Bronchial epithelial cell (primary cell): Measurements from ENCODE around the gene SCN7A. TPM values are rescaled to one million over a fixed set of nuclear protein-coding genes. Genes with fewer than 3 reads are reported as not detected.
"Not testable (repeated sequence)": the region's sequence is repeated elsewhere in the genome, so short reads cannot be mapped to it uniquely, and the experiment has no call there.

ENCODE experiments used
- DNase-seq: peaks from one replicate; pipeline ENCODE4 v3.0.0-alpha.2; 2010; ENCODE audit warnings: low read depth
- FAIRE-seq: peaks from 2 replicates; lab custom pipeline; 2011; peaks lifted over from hg19 to GRCh38; lab: Jason Lieb, UNC
- H3K27me3 ChIP-seq: 2 replicates; pipeline ENCODE4 v1.5.1; 2011; ENCODE audit warnings: low read length; ENCODE audit not compliant: control insufficient read depth, insufficient read depth
- H3K36me3 ChIP-seq: 2 replicates; pipeline ENCODE4 v1.5.1; 2011; ENCODE audit warnings: low read length; ENCODE audit not compliant: control insufficient read depth, insufficient read depth
- H3K4me3 ChIP-seq: 2 replicates; pipeline ENCODE4 v1.5.1; 2011; ENCODE audit warnings: mild to moderate bottlenecking, low read depth, low read length, control low read depth
- total RNA-seq: library from RNA; depleted of rRNA; stranded (reverse); fragments of >200 nt; gene quantifications from 2 replicates; pipeline ENCODE4 v1.2.1, GENCODE V29; 2014
- TF ChIP-seq, protein P1 (sequence below): IDR thresholded peaks from 2 replicates; pipeline ENCODE4 v1.5.1; 2011; ENCODE audit warnings: mild to moderate bottlenecking, moderate library complexity, low read length, control low read depth, inconsistent platforms; ENCODE audit not compliant: insufficient read depth, severe bottlenecking

SCN7A gene
- total RNA-seq, 1 donor from 2014 or later = not detected

GRCh38 chr2:166364476-166365161 is 129.4 kb downstream of the SCN7A start:
- FAIRE-seq = no peak
- TF ChIP-seq, protein P1, sequence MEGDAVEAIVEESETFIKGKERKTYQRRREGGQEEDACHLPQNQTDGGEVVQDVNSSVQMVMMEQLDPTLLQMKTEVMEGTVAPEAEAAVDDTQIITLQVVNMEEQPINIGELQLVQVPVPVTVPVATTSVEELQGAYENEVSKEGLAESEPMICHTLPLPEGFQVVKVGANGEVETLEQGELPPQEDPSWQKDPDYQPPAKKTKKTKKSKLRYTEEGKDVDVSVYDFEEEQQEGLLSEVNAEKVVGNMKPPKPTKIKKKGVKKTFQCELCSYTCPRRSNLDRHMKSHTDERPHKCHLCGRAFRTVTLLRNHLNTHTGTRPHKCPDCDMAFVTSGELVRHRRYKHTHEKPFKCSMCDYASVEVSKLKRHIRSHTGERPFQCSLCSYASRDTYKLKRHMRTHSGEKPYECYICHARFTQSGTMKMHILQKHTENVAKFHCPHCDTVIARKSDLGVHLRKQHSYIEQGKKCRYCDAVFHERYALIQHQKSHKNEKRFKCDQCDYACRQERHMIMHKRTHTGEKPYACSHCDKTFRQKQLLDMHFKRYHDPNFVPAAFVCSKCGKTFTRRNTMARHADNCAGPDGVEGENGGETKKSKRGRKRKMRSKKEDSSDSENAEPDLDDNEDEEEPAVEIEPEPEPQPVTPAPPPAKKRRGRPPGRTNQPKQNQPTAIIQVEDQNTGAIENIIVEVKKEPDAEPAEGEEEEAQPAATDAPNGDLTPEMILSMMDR = no peak
- Histone ChIP-seq H3K36me3 (no peaks in the 10 kb centered on the region), H3K27me3 (no peaks in the 10 kb centered on the region), H3K4me3 (no peak overlapping the region)
- no peak for DNase-seq

GRCh38 chr2:166361351-166362153 is 132.5 kb downstream of the SCN7A start:
- FAIRE-seq = no peak

GRCh38 chr2:166360906-166361305 is 133.1 kb downstream of the SCN7A start:
- Histone ChIP-seq H3K27me3 (no peaks in the 10 kb centered on the region), H3K36me3 (no peaks in the 10 kb centered on the region), H3K4me3 (no peak overlapping the region)
- DNase-seq (no peak), FAIRE-seq (no peak)
- TF ChIP-seq, protein P1 = no peak

More at GRCh38 chr2:166361351-166362153, 132.5 kb downstream of the SCN7A start:
- TF ChIP-seq, protein P1 = peak; percentile 52
- no peak overlapping the region for H3K4me3 ChIP-seq
- H3K36me3 ChIP-seq = no peaks in the 10 kb centered on the region
- no peaks in the 10 kb centered on the region for H3K27me3 ChIP-seq
- DNase-seq = peak; percentile 54

DNA sequence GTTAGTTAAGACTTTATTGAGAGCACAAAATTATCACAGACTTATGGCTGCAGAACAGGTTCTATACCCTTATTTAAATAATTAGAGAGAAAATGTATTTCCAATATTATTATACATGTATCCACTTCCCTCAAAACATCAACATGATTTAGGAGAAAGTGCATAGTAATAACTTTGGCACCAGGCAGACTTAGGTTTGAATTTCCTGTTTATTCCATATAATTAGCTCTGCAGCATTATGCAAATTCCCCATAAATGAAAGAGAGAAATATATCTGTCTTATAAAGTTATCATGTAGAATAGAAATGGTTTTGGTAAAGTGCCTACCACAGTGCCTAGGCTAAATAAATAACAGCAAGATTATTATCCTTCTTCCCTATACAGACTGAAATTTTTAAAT is 133.6 kb downstream of the SCN7A start:
- Histone ChIP-seq H3K27me3 (no peaks in the 10 kb centered on the region), H3K36me3 (no peaks in the 10 kb centered on the region), H3K4me3 (no peak overlapping the region)
- TF ChIP-seq, protein P1 = no peak
- DNase-seq (no peak), FAIRE-seq (no peak)

GRCh38 chr2:166357950-166358321 is 136.1 kb downstream of the SCN7A start:
- H3K4me3 ChIP-seq, H3K27me3 ChIP-seq, H3K36me3 ChIP-seq, FAIRE-seq, DNase-seq: not testable (repeated sequence)

DNA sequence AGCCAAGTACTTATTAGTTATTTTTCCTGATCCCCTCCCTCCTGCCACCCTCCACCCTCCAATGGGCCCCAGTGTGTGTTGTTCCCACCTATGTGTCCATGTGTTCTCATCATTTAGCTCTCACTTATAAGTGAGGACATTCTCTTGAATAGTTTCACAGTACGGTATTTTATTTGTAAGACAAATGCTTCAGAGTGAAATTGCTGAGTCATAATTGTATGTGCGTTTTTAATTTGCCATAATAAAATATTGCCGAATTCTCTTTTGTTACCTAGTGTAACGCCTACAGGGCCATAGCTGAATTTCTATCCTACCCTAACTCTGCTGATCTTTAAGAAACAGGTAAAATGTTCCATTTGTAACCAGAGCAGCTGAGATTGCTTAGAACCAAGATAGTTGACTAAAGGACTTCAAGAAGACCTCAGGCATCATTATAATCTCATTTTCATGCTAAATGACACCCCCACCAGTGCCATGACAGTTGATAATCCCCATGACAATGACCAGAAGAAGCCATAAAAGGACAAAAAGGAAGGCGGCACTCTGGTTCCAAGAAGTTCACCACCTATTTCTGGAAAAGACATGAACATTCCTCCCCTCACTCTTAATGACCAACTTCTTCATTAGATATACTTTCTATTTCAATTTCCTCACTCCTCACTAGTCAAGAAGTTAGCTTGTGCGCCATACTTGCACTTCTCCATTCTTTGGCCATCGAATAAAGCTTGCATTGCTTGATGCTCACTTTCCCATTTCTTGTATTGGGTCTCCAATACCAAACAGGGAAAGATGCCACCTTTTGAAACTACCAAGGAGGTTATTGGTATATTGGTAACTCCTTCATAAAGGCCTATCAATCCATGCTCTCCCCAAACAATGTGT is 136.7 kb downstream of the SCN7A start:
- Histone ChIP-seq H3K36me3 (no peaks in the 10 kb centered on the region), H3K4me3 (no peak overlapping the region), H3K27me3 (no peaks in the 10 kb centered on the region)
- DNase-seq (no peak), FAIRE-seq (no peak)
- TF ChIP-seq, protein P1 = no peak
